Measurements from ENCODE around the gene BLVRA. TPM values are rescaled to one million over a fixed set of nuclear protein-coding genes. Genes with fewer than 3 reads are reported as not detected.

Gene BLVRA
- total and polyA plus RNA-seq, 10 of the 15 experiments (the other 5 are each of a cell fraction or from before 2014, with no cell fraction given) = 63.3 to 198 (median 102) TPM

GRCh38 chr7:43769791-43770465, 11.4 kb downstream of the BLVRA start:
- Histone ChIP-seq H3K4me2 (ENCODE audit: control insufficient read depth, insufficient read depth) (no peak overlapping the region), H3K4me3 (no peak overlapping the region), H3K36me3 (ENCODE audit: control insufficient read depth in 2 of 2, insufficient read depth in 2 of 2, low read length in 1 of 2) (peaks cover 3 to 10% of the 10 kb centered on the region in 2 experiments; a peak in 3 of 4 replicates), H3K9ac (ENCODE audit: control insufficient read depth, insufficient read depth, low read length) (no peak overlapping the region), H2AFZ (ENCODE audit: control insufficient read depth, low read depth, low read length) (no peak overlapping the region), H4K20me1 (ENCODE audit: control insufficient read depth, insufficient read depth) (no peaks in the 10 kb centered on the region), H3K27ac (ENCODE audit: control insufficient read depth, insufficient read depth) (no peak overlapping the region), H3K4me1 (ENCODE audit: control insufficient read depth, insufficient read depth, low read length) (peaks cover 3% of the 10 kb centered on the region), H3K27me3 (replicated peaks in 1 of 2; ENCODE audit: control insufficient read depth in 2 of 2, insufficient read depth in 2 of 2, low read length in 1 of 2) (no peaks in the 10 kb centered on the region), H3K9me3 (replicated peaks; ENCODE audit: control insufficient read depth, insufficient read depth, low read length) (peaks cover 2% of the 10 kb centered on the region; the same call in 1 of the 3 replicates), H3K79me2 (ENCODE audit: control insufficient read depth, insufficient read depth, low read length) (peaks cover 7% of the 10 kb centered on the region)
- DNase-seq (ENCODE audit: low read depth, low spot score) = no peak
- ChIA-PET POLR2A (no interaction called here), RAD21 (ENCODE audit: unreplicated experiment) (no interaction called here), SMC1A (ENCODE audit: uncharacterized antibody, unreplicated experiment) (interaction anchor here (0.6 kb wide), 1 partner anchor 151 kb away, joined by 3 read pairs; no protein-coding TSS in a partner anchor), CTCF (interaction anchor here (1.1 to 1.5 kb wide), 2 partner anchors 15 to 509 kb away, joined by 3 to 7 read pairs; no protein-coding TSS in a partner anchor)
- TF ChIP-seq, protein P1, sequence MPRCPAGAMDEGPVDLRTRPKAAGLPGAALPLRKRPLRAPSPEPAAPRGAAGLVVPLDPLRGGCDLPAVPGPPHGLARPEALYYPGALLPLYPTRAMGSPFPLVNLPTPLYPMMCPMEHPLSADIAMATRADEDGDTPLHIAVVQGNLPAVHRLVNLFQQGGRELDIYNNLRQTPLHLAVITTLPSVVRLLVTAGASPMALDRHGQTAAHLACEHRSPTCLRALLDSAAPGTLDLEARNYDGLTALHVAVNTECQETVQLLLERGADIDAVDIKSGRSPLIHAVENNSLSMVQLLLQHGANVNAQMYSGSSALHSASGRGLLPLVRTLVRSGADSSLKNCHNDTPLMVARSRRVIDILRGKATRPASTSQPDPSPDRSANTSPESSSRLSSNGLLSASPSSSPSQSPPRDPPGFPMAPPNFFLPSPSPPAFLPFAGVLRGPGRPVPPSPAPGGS (IDR thresholded peaks at IDR 0.05; ENCODE audit: borderline replicate concordance, insufficient read depth, low read depth, low read length, poor library complexity, severe bottlenecking) = no peak
- TF ChIP-seq, protein P2, sequence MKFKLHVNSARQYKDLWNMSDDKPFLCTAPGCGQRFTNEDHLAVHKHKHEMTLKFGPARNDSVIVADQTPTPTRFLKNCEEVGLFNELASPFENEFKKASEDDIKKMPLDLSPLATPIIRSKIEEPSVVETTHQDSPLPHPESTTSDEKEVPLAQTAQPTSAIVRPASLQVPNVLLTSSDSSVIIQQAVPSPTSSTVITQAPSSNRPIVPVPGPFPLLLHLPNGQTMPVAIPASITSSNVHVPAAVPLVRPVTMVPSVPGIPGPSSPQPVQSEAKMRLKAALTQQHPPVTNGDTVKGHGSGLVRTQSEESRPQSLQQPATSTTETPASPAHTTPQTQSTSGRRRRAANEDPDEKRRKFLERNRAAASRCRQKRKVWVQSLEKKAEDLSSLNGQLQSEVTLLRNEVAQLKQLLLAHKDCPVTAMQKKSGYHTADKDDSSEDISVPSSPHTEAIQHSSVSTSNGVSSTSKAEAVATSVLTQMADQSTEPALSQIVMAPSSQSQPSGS (IDR thresholded peaks at IDR 0.05; ENCODE audit: low read length) = no peak
- TF ChIP-seq ETV6 (conservative IDR thresholded peaks at IDR 0.05 in 1 of 2, IDR thresholded peaks at IDR 0.05 in 1 of 2; ENCODE audit: borderline replicate concordance in 1 of 2, low read depth in 1 of 2) (no peak), FOS (IDR thresholded peaks at IDR 0.05; ENCODE audit: borderline replicate concordance, extremely low read depth, insufficient read length) (no peak), MYC (IDR thresholded peaks at IDR 0.05; ENCODE audit: insufficient read depth, insufficient read length, insufficient replicate concordance, low read length, severe bottlenecking) (no peak), USF1 (IDR thresholded peaks at IDR 0.05; ENCODE audit: borderline replicate concordance, extremely low read length, insufficient read depth, low read depth, low read length) (no peak)
- in situ Hi-C loops (cut with MboI) = no loop called here
- WGBS (ENCODE audit: insufficient coverage, insufficient replicate concordance, low lambda C conversion rate, missing lambda C conversion rate) = 91% methylated on average over 10 of the region's 10 CpGs
- intact Hi-C loops (cut with micrococcal nuclease; ENCODE audit: unreplicated experiment) = no loop called here
- FAIRE-seq = no peak
- no peak for ATAC-seq
- BruUV-seq (replicated peaks) = no TSS peak

Measured in GM12878 (cell line).